ENCODE measurements around the gene ARX. TPM values are rescaled to one million over a fixed set of nuclear protein-coding genes. Genes with fewer than 3 reads are reported as not detected.

ARX gene
- total and polyA plus RNA-seq, 2 of the 8 experiments (the other 6 are each of a cell fraction or from before 2014, with no cell fraction given) = not detected

GRCh38 chrX:25005034-25005381, 10.8 kb downstream of the ARX start:
- POLR2A ChIA-PET (ENCODE audit: partially characterized antibody) = interaction anchor here (0.9 to 1.7 kb wide), 2 partner anchors 10 to 16 kb away, joined by 3 read pairs; partner anchors contain the start of gene ARX
- H3K79me2 ChIP-seq (ENCODE audit: control insufficient read depth in 1 of 2, insufficient read depth in 2 of 2, low read length in 2 of 2) = no peaks in the 10 kb centered on the region

More at GRCh38 chrX:25005034-25005381, 10.8 kb downstream of the ARX start:
- no peak overlapping the region for H2BK12ac ChIP-seq (ENCODE audit: low read depth, low read length)
- H3K4me3 ChIP-seq (ENCODE audit: extremely low read depth in 1 of 4, insufficient read depth in 2 of 4, low read depth in 3 of 4, low read length in 4 of 4) = peak overlapping the region; percentile 10 to 51 (median 11); a peak in 4 of 8 replicates
- no peak overlapping the region for H3K4ac ChIP-seq (replicated peaks; ENCODE audit: insufficient read length, low read depth, low read length)
- H4K8ac ChIP-seq (ENCODE audit: extremely low read depth, insufficient read depth, low read length) = no peak overlapping the region
- no peak overlapping the region for H4K5ac ChIP-seq (ENCODE audit: insufficient read length, low read depth, low read length)
- H3K18ac ChIP-seq (ENCODE audit: extremely low read depth, low read length) = no peak overlapping the region
- peak; percentile 68 for TF ChIP-seq EZH2 (IDR thresholded peaks at IDR 0.05; ENCODE audit: low read depth, low read length, severe bottlenecking)
- no peak for TF ChIP-seq TBP (IDR thresholded peaks at IDR 0.05; ENCODE audit: low read depth, low read length)
- peak; percentile 52 for TF ChIP-seq SUZ12 (IDR thresholded peaks at IDR 0.05; ENCODE audit: low read length)
- no peak for TF ChIP-seq RFX5 (IDR thresholded peaks at IDR 0.05; ENCODE audit: borderline replicate concordance, low read depth, low read length)
- H2AFZ ChIP-seq (ENCODE audit: low read length) = no peak overlapping the region
- H2AK5ac ChIP-seq (ENCODE audit: low read depth, low read length) = no peak overlapping the region
- H3K79me1 ChIP-seq (ENCODE audit: low read depth, low read length) = no peaks in the 10 kb centered on the region
- no peak for FAIRE-seq
- no peak overlapping the region for H3K27ac ChIP-seq (ENCODE audit: low read depth, low read length)
- no peak overlapping the region for H2BK5ac ChIP-seq (ENCODE audit: low read depth, low read length)
- peaks cover 0 to 11% (median 0%) of the 10 kb centered on the region in 4 experiments; a peak in 2 of 8 replicates for H3K36me3 ChIP-seq (ENCODE audit: control insufficient read depth in 2 of 4, insufficient read depth in 4 of 4, low read length in 3 of 4)
- no peak overlapping the region for H3K14ac ChIP-seq (ENCODE audit: insufficient read length)
- no peak overlapping the region for H2BK120ac ChIP-seq (replicated peaks; ENCODE audit: low read depth, low read length)
- CTCF ChIA-PET (ENCODE audit: partially characterized antibody) = no interaction called here
- H3K9me3 ChIP-seq (ENCODE audit: insufficient read depth in 2 of 2, low read depth in 1 of 2, low read length in 1 of 2) = no peaks in the 10 kb centered on the region
- H3K4me2 ChIP-seq (ENCODE audit: insufficient read depth in 1 of 2, low read depth in 2 of 2, low read length in 2 of 2) = peak overlapping the region; percentile 65 to 70
- H3K23me2 ChIP-seq (ENCODE audit: low read depth, low read length) = peaks cover 8% of the 10 kb centered on the region; the same call in 1 of the 2 replicates
- H4K91ac ChIP-seq (replicated peaks; ENCODE audit: insufficient read length, low read length) = no peak overlapping the region
- 14% methylated on average over 4 of the region's 23 CpGs; no CpG with 5 or more reads in 1 of the 2 experiments for WGBS, 2 experiments (ENCODE audit: extremely low coverage in 1 of 2, insufficient coverage in 1 of 2, insufficient read length in 1 of 2, insufficient replicate concordance in 2 of 2, low coverage in 1 of 2, low lambda C conversion rate in 2 of 2, missing lambda C conversion rate in 1 of 2)
- peaks cover 67 to 95% (median 89%) of the 10 kb centered on the region in 4 experiments for H3K27me3 ChIP-seq (replicated peaks in 1 of 4; ENCODE audit: control insufficient read depth in 3 of 4, extremely low read depth in 1 of 4, insufficient read depth in 3 of 4, low read length in 3 of 4)
- no peak overlapping the region for H2BK15ac ChIP-seq (ENCODE audit: low read length)
- peaks cover 2 to 4% of the 10 kb centered on the region in 2 experiments for H4K20me1 ChIP-seq (replicated peaks in 1 of 2; ENCODE audit: control insufficient read depth in 1 of 2, insufficient read depth in 2 of 2, low read length in 2 of 2)
- no peak overlapping the region for H3K9ac ChIP-seq (replicated peaks in 1 of 4; ENCODE audit: extremely low read depth in 1 of 4, low read depth in 3 of 4, low read length in 3 of 4)
- DNase-seq (ENCODE audit: low read depth in 1 of 2, low spot score in 2 of 2) = no peak
- no peak overlapping the region for H3K56ac ChIP-seq (replicated peaks; ENCODE audit: insufficient read length, low read depth, low read length)
- peaks cover 4 to 19% (median 10%) of the 10 kb centered on the region in 4 experiments for H3K4me1 ChIP-seq (replicated peaks in 1 of 4; ENCODE audit: control insufficient read depth in 3 of 4, insufficient read depth in 4 of 4, low read length in 3 of 4)
- H3K23ac ChIP-seq (ENCODE audit: insufficient read length) = no peak overlapping the region
- no peak overlapping the region for H2BK20ac ChIP-seq (ENCODE audit: low read length)
